Transverse colon (tissue), 4 donors: ENCODE data around the gene UBL5. TPM values are rescaled to one million over a fixed set of nuclear protein-coding genes. Genes with fewer than 3 reads are reported as not detected.

Experiments
- DNase-seq: peaks from one replicate; pipeline ENCODE4 v3.0.0-alpha.2; 2019
- H3K27ac ChIP-seq, 4 donors: fragments of 200-600 bp; sonication (generic); 2 replicates each; pipeline ENCODE4 v1.5.1; 2016 to 2018; ENCODE audit warnings: inconsistent platforms in 4 of 4
- H3K27me3 ChIP-seq: fragments of 200-600 bp; sonication (generic); 2 replicates; pipeline ENCODE4 v1.5.1; 2017; ENCODE audit warnings: inconsistent platforms
- H3K36me3 ChIP-seq, 4 donors: fragments of 200-600 bp; sonication (generic); 2 replicates each; pipeline ENCODE4 v1.5.1; 2017 to 2019; ENCODE audit warnings: inconsistent platforms in 4 of 4
- H3K4me1 ChIP-seq, 4 donors: fragments of 200-600 bp; sonication (generic); 2 replicates each; pipeline ENCODE4 v1.5.1; 2017 to 2020; ENCODE audit warnings: inconsistent platforms in 4 of 4
- H3K4me3 ChIP-seq, 4 donors: fragments of 200-600 bp; sonication (generic); 1 replicate in 1 of 4; 2 replicates in 3 of 4; pipeline versions ENCODE4 v1.5.1 to v1.6.1; 2017 to 2019; ENCODE audit warnings: inconsistent platforms in 4 of 4
- H3K9me3 ChIP-seq, 2 donors: fragments of 200-600 bp; sonication (generic); 2 replicates each; pipeline ENCODE4 v1.5.1; 2017 to 2019; ENCODE audit warnings: inconsistent platforms in 2 of 2
- CTCF ChIP-seq, 5 experiments: fragments of 200-600 bp in 3 of 5; fragments of 450-650 bp in 2 of 5; sonication (generic) in 3 of 5; IDR thresholded peaks; 1 replicate in 2 of 5; 2 replicates in 3 of 5; pipeline ENCODE4 v1.5.1; 2016 to 2017; ENCODE audit warnings: antibody characterized with exemption in 5 of 5, inconsistent platforms in 3 of 5, mild to moderate bottlenecking in 2 of 5, moderate library complexity in 1 of 5
- EP300 ChIP-seq: sonication (generic); formaldehyde crosslinking; IDR thresholded peaks from one replicate; pipeline ENCODE4 v1.6.1; 2017; ENCODE audit warnings: antibody characterized with exemption, low read depth
- POLR2A ChIP-seq: fragments of 450-650 bp; IDR thresholded peaks from one replicate; pipeline ENCODE4 v1.6.1; 2016; ENCODE audit warnings: antibody characterized with exemption, mild to moderate bottlenecking, moderate library complexity
- POLR2AphosphoS5 ChIP-seq, 3 donors: sonication (generic); formaldehyde crosslinking; IDR thresholded peaks; one replicate each; pipeline ENCODE4 v1.6.1; 2016; ENCODE audit warnings: antibody characterized with exemption in 3 of 3
- WGBS, 2 donors: methylation state at CpG; one replicate each; pipeline ENCODE4 v1.1.5; 2018; ENCODE audit warnings: low coverage in 1 of 2; 5-methylcytosine and 5-hydroxymethylcytosine counted together
- in situ Hi-C, 4 donors: fragments of 200-750 bp; cut with MboI; loops; one replicate each; pipeline versions ENCODE4 v1.15.0 to v1.15.1; 2017; ENCODE audit warnings: low sequenced_read_pairs in 3 of 4, low pct_ligation_motif_present in 1 of 4, low pct_unique_long_range_greater_than_20kb in 1 of 4
- intact Hi-C: fragments of 100-400 bp; cut with DNase I; formaldehyde crosslinking; loops from one replicate; pipeline ENCODE4 v1.15.1; 2023; ENCODE audit warnings: low total_unique reads
- total RNA-seq, 4 donors: library from RNA; depleted of rRNA; stranded (reverse); fragments of >200 nt; gene quantifications; one replicate each; pipeline ENCODE4 v1.1.0, GENCODE V29; 2016

The UBL5 gene
- total RNA-seq, 4 donors from 2014 or later = 61.0 to 563 (median 249) TPM

- no peaks in the 10 kb centered on the region for H3K36me3 ChIP-seq
- intact Hi-C loops (no loop called here), in situ Hi-C loops (no loop called here)
- 57% methylated on average over 16 of the region's 16 CpGs; no CpG with 5 or more reads in 1 of the 2 donors for WGBS, 2 donors
- H3K4me1 ChIP-seq = no peaks in the 10 kb centered on the region
- no peak overlapping the region for H3K4me3 ChIP-seq
- no peaks in the 10 kb centered on the region for H3K9me3 ChIP-seq
- no peak for TF ChIP-seq POLR2A
- TF ChIP-seq POLR2AphosphoS5 (IDR thresholded peaks at IDR 0.05) = no peak
- TF ChIP-seq CTCF (IDR thresholded peaks at IDR 0.05) = no peak
- no peak for TF ChIP-seq EP300
- H3K27me3 ChIP-seq = peaks cover 3% of the 10 kb centered on the region
- no peak for DNase-seq
- H3K27ac ChIP-seq = no peak overlapping the region
Measured at GRCh38 chr19:9871626-9872338, 44.1 kb downstream of the UBL5 start.

GRCh38 chr19:9872618-9873242, 45.0 kb downstream of the UBL5 start:
- DNase-seq = no peak
- Histone ChIP-seq H3K36me3 (no peaks in the 10 kb centered on the region), H3K4me3 (no peak overlapping the region), H3K27ac (no peak overlapping the region), H3K9me3 (no peaks in the 10 kb centered on the region), H3K27me3 (peaks cover 3% of the 10 kb centered on the region), H3K4me1 (no peaks in the 10 kb centered on the region)
- TF ChIP-seq POLR2AphosphoS5 (IDR thresholded peaks at IDR 0.05) (no peak), POLR2A (no peak), CTCF (IDR thresholded peaks at IDR 0.05) (no peak), EP300 (no peak)
- in situ Hi-C loops (no loop called here), intact Hi-C loops (no loop called here)
- WGBS, 2 donors = 79 to 91% methylated on average over 3 to 8 of the region's 8 CpGs

GRCh38 chr19:9875031-9875627, 47.4 kb downstream of the UBL5 start:
- no peak for TF ChIP-seq EP300
- TF ChIP-seq POLR2A = no peak
- TF ChIP-seq CTCF (IDR thresholded peaks at IDR 0.05) = no peak
- TF ChIP-seq POLR2AphosphoS5 (IDR thresholded peaks at IDR 0.05) = no peak
- Histone ChIP-seq H3K4me1 (no peaks in the 10 kb centered on the region), H3K27me3 (peaks cover 3% of the 10 kb centered on the region), H3K27ac (no peak overlapping the region), H3K36me3 (no peaks in the 10 kb centered on the region), H3K9me3 (no peaks in the 10 kb centered on the region), H3K4me3 (no peak overlapping the region)
- intact Hi-C loops = no loop called here
- WGBS, 2 donors = 67 to 69% methylated on average over 7 to 13 of the region's 13 CpGs
- in situ Hi-C loops = no loop called here
- no peak for DNase-seq

GRCh38 chr19:9875796-9876195, 48.1 kb downstream of the UBL5 start:
- TF ChIP-seq POLR2AphosphoS5 (IDR thresholded peaks at IDR 0.05) = no peak
- no peak for TF ChIP-seq EP300
- no peak for TF ChIP-seq CTCF (IDR thresholded peaks at IDR 0.05)
- TF ChIP-seq POLR2A = no peak
- Histone ChIP-seq H3K36me3 (no peaks in the 10 kb centered on the region), H3K4me3 (no peak overlapping the region), H3K4me1 (no peaks in the 10 kb centered on the region), H3K27ac (no peak overlapping the region), H3K27me3 (peaks cover 3% of the 10 kb centered on the region), H3K9me3 (no peaks in the 10 kb centered on the region)
- intact Hi-C loops = no loop called here
- DNase-seq = no peak
- in situ Hi-C loops = no loop called here
- 40 to 69% methylated on average over 1 to 5 of the region's 5 CpGs for WGBS, 2 donors
